GM12878 (cell line): ENCODE measurements around the gene STK17A. TPM values are rescaled to one million over a fixed set of nuclear protein-coding genes. Genes with fewer than 3 reads are reported as not detected.
"Not testable (repeated sequence)": the region's sequence is repeated elsewhere in the genome, so short reads cannot be mapped to it uniquely, and the experiment has no call there.

Source experiments
- ATAC-seq: fragments of 200-7000 bp; cut with Tn5 transposase; 3 replicates; pipeline ENCODE4 v1.9.1; 2020; ENCODE audit warnings: mild to moderate bottlenecking, moderate library complexity
- BruUV-seq: library from RNA; stranded (reverse); fragments of 400-500 nt; replicated peaks from 2 replicates; lab custom pipeline; 2021; lab: Mats Ljungman, UMichigan
- CTCF ChIA-PET: fragments of 300-600 bp; sonication (Branson Sonifier 250); formaldehyde crosslinking; extraction: SDS; loops from one replicate; lab custom pipeline; 2021; ENCODE audit warnings: inconsistent platforms; lab: Yijun Ruan, JAX
- POLR2A ChIA-PET: fragments of 350-600 bp; formaldehyde crosslinking; extraction: SDS; loops from one replicate; lab custom pipeline; 2021; ENCODE audit warnings: inconsistent platforms; lab: Charles Lee
- RAD21 ChIA-PET: fragments of 300-600 bp; sonication (Branson Sonifier 250); formaldehyde crosslinking; loops from one replicate; lab custom pipeline; 2023; ENCODE audit warnings: antibody characterized with exemption; ENCODE audit not compliant: unreplicated experiment; lab: Charles Lee
- SMC1A ChIA-PET: fragments of 300-600 bp; sonication (Branson Sonifier 250); formaldehyde crosslinking; loops from one replicate; lab custom pipeline; 2023; ENCODE audit not compliant: unreplicated experiment, uncharacterized antibody; lab: Charles Lee
- DNase-seq: peaks from one replicate; pipeline ENCODE4 v3.0.0-alpha.2; 2011; ENCODE audit warnings: low read depth, low spot score
- FAIRE-seq: peaks from 3 replicates; lab custom pipeline; 2011; peaks lifted over from hg19 to GRCh38; lab: Jason Lieb, UNC
- H2AFZ ChIP-seq: 2 replicates; pipeline ENCODE4 v1.6.0; 2011; ENCODE audit warnings: low read depth, low read length, control low read depth; ENCODE audit not compliant: control insufficient read depth
- H3K27ac ChIP-seq: 2 replicates; pipeline ENCODE4 v1.5.1; 2011; ENCODE audit warnings: control low read depth; ENCODE audit not compliant: control insufficient read depth, insufficient read depth
- H3K27me3 ChIP-seq, 2 experiments: replicated peaks in 1 of 2; 2 replicates each; pipeline versions ENCODE4 v1.6.0 to v1.6.1; 2011; ENCODE audit warnings: low read length in 1 of 2; ENCODE audit not compliant: control insufficient read depth in 2 of 2, insufficient read depth in 2 of 2
- H3K36me3 ChIP-seq, 2 experiments: 2 replicates each; pipeline ENCODE4 v1.5.1; 2011; ENCODE audit warnings: low read length in 1 of 2; ENCODE audit not compliant: control insufficient read depth in 2 of 2, insufficient read depth in 2 of 2
- H3K4me1 ChIP-seq: 2 replicates; pipeline ENCODE4 v1.6.1; 2011; ENCODE audit warnings: mild to moderate bottlenecking, low read length, moderate library complexity, mixed read lengths; ENCODE audit not compliant: control insufficient read depth, insufficient read depth
- H3K4me2 ChIP-seq: 2 replicates; pipeline ENCODE4 v1.6.0; 2011; ENCODE audit warnings: control low read depth; ENCODE audit not compliant: control insufficient read depth, insufficient read depth
- H3K4me3 ChIP-seq: fragments of 200-600 bp; sonication (generic); 2 replicates; pipeline ENCODE4 v1.5.1; 2016
- H3K79me2 ChIP-seq: 2 replicates; pipeline ENCODE4 v1.6.0; 2011; ENCODE audit warnings: low read length; ENCODE audit not compliant: control insufficient read depth, insufficient read depth
- H3K9ac ChIP-seq: 2 replicates; pipeline ENCODE4 v1.8.0; 2011; ENCODE audit warnings: low read length, control low read depth, mixed read lengths; ENCODE audit not compliant: control insufficient read depth, insufficient read depth
- H3K9me3 ChIP-seq: replicated peaks from 3 replicates; pipeline ENCODE4 v1.5.1; 2011; ENCODE audit warnings: mild to moderate bottlenecking, low read length; ENCODE audit not compliant: control insufficient read depth, insufficient read depth
- H4K20me1 ChIP-seq: 2 replicates; pipeline ENCODE4 v1.6.0; 2011; ENCODE audit not compliant: control insufficient read depth, insufficient read depth
- EZH2 ChIP-seq: IDR thresholded peaks from 2 replicates; pipeline ENCODE4 v1.6.1; 2012; ENCODE audit warnings: low read depth, mild to moderate bottlenecking, control low read depth, inconsistent platforms, low read length, borderline replicate concordance; ENCODE audit not compliant: control insufficient read depth
- POLR2AphosphoS5 ChIP-seq: IDR thresholded peaks from 2 replicates; pipeline ENCODE4 v1.6.1; 2011; ENCODE audit warnings: mild to moderate bottlenecking, low read length, inconsistent platforms
- POU2F2 ChIP-seq: IDR thresholded peaks from 3 replicates; pipeline ENCODE4 v1.6.1; 2011; ENCODE audit warnings: low read depth, mild to moderate bottlenecking, low read length, borderline replicate concordance
- RB1 ChIP-seq: fragments of 450-650 bp; formaldehyde crosslinking; IDR thresholded peaks from 2 replicates; pipeline ENCODE4 v1.6.1; 2017; ENCODE audit warnings: mild to moderate bottlenecking, borderline replicate concordance
- RBBP5 ChIP-seq: fragments of 200-600 bp; sonication (generic); conservative IDR thresholded peaks from 2 replicates; pipeline ENCODE4 v1.6.1; 2016
- SUPT20H ChIP-seq: IDR thresholded peaks from 2 replicates; pipeline ENCODE4 v1.6.1; 2011; ENCODE audit warnings: low read depth, mild to moderate bottlenecking, low read length, moderate library complexity, borderline replicate concordance; ENCODE audit not compliant: control insufficient read depth
- ZNF24 ChIP-seq: fragments of 450-650 bp; IDR thresholded peaks from 2 replicates; pipeline ENCODE4 v1.6.1; 2017; ENCODE audit warnings: antibody characterized with exemption, mild to moderate bottlenecking
- WGBS: methylation state at CpG from one replicate; pipeline ENCODE4 v1.1.6; 2016; ENCODE audit warnings: low lambda C conversion rate; ENCODE audit not compliant: insufficient replicate concordance, insufficient coverage; ENCODE audit errors: missing lambda C conversion rate; 5-methylcytosine and 5-hydroxymethylcytosine counted together
- in situ Hi-C: fragments of 300-500 bp; cut with MboI; formaldehyde crosslinking; loops from 9 replicates; pipeline ENCODE4 v1.14.3; 2018; ENCODE audit warnings: mixed read lengths
- intact Hi-C: fragments of 100-400 bp; cut with micrococcal nuclease; formaldehyde crosslinking; loops from one replicate; pipeline ENCODE4 v1.14.2; 2022; ENCODE audit not compliant: unreplicated experiment
- polyA plus RNA-seq, 11 experiments: library from polyadenylated mRNA; depleted of rRNA in 4 of 11; unstranded in 6 of 11; stranded (reverse) in 5 of 11; fragments of >200 nt; fragmentation: Nextera tagmentation in 4 of 11; fragmentation: Illumina TruSeq in 1 of 11; extraction: Ambion mirVana in 4 of 11; extraction: Trizol in 1 of 11; gene quantifications; 1 replicate in 1 of 11; 2 replicates in 10 of 11; pipeline versions ENCODE4 v1.2.1 to v1.2.3, GENCODE V29; 2011 to 2016; ENCODE audit warnings: inconsistent platforms in 2 of 11, missing spikeins in 2 of 11, low read depth in 1 of 11
- total RNA-seq, 4 experiments: library from RNA; depleted of rRNA in 3 of 4; stranded (reverse); fragments of >200 nt in 3 of 4; fragmentation: Illumina TruSeq in 1 of 4; extraction: Trizol in 1 of 4; gene quantifications; 2 replicates each; pipeline versions ENCODE4 v1.2.1 to v1.2.3, GENCODE V29; 2013 to 2021
- TF ChIP-seq, protein P1 (sequence below): IDR thresholded peaks from 2 replicates; pipeline ENCODE4 v1.6.1; 2011; ENCODE audit warnings: borderline replicate concordance, low read depth, mild to moderate bottlenecking, moderate library complexity, low read length; ENCODE audit not compliant: insufficient read depth, poor library complexity, severe bottlenecking
- TF ChIP-seq, protein P2 (sequence below): fragments of 450-650 bp; IDR thresholded peaks from 2 replicates; pipeline ENCODE4 v1.6.1; 2017; ENCODE audit warnings: mild to moderate bottlenecking
- TF ChIP-seq, protein P3 (sequence below): fragments of 450-650 bp; IDR thresholded peaks from 2 replicates; pipeline ENCODE4 v1.6.1; 2017; ENCODE audit warnings: low read depth, mild to moderate bottlenecking, moderate library complexity

Gene STK17A
- total and polyA plus RNA-seq, 10 of the 15 experiments (the other 5 are each of a cell fraction or from before 2014, with no cell fraction given) = 18.5 to 91.6 (median 70.8) TPM

DNA sequence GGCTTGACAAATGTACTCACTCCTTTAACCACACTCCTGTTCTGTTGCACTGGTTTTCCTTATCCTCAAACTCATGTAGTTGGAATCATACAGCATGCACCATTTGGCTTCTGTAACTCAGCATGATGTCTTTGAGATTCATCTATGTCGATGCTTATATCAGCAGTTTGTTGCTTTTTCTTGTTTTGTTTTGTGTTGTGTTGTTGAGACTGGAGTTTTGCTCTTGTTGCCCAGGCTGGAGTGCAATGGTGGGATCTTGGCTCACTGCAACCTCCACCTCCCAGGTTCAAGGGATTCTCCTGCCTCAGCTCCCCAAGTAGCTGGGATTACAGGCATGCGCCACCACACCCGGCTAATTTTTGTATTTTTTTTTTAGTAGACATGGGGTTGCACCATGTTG lies 44.9 kb downstream of the STK17A start:
- in situ Hi-C loops, DNase-seq, H3K9ac ChIP-seq, H3K27ac ChIP-seq, ATAC-seq, H3K4me3 ChIP-seq, BruUV-seq, H3K27me3 ChIP-seq, H3K4me2 ChIP-seq, H2AFZ ChIP-seq, H4K20me1 ChIP-seq, FAIRE-seq, H3K9me3 ChIP-seq: not testable (repeated sequence)
- H3K4me1 ChIP-seq = peaks cover 25% of the 10 kb centered on the region
- ChIA-PET SMC1A (interaction anchor here (1.3 to 10.9 kb wide), 8 partner anchors 9 to 72 kb away, joined by 5 to 146 read pairs (median 9); partner anchors contain the start of gene STK17A), POLR2A (interaction anchor here (1.1 kb wide), 1 partner anchor 10 kb away, joined by 7 read pairs; no protein-coding TSS in a partner anchor), RAD21 (interaction anchor here (1.4 to 4.5 kb wide), 3 partner anchors 45 to 73 kb away, joined by 4 to 23 read pairs (median 9); partner anchors contain the start of gene STK17A), CTCF (interaction anchor here (0.7 to 2.3 kb wide), 6 partner anchors 11 to 210 kb away, joined by 3 to 12 read pairs (median 3); partner anchors contain the start of gene STK17A)
- WGBS = 100% methylated on average over 3 of the region's 3 CpGs
- H3K79me2 ChIP-seq = peaks cover 37% of the 10 kb centered on the region
- peaks cover 5 to 24% of the 10 kb centered on the region in 2 experiments for H3K36me3 ChIP-seq
- intact Hi-C loops = loop anchor here (5.0 kb wide), 2 partner anchors 75 to 210 kb away; no protein-coding TSS in a partner anchor
- peak; percentile 42; the same call in 1 of the 2 replicates for TF ChIP-seq POLR2AphosphoS5

DNA sequence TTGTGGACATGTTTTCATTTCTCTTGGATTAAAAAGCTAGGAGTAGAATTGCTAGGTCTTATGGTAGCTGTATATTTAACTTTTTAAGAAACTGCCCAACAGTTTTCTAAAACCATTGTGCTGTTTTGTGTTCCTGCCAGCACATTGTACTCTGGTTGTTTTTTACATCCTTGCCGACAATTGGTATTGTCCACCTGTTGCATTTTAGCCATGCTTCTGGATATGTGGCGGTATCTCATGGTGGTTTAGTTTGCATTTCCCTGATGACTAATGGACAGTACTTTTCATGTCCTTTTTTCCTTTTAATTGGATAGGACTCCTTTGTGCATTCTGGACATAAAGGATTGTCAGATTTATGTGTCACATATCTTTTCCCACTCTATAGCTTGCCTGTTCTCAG lies 45.5 kb downstream of the STK17A start:
- no peaks in the 10 kb centered on the region for H3K27me3 ChIP-seq
- peaks cover 33% of the 10 kb centered on the region for H3K79me2 ChIP-seq
- in situ Hi-C loops (no loop called here), intact Hi-C loops (loop anchor here (5.0 kb wide), 2 partner anchors 74 to 209 kb away; no protein-coding TSS in a partner anchor)
- peaks cover 25% of the 10 kb centered on the region for H3K4me1 ChIP-seq
- RAD21 ChIA-PET = interaction anchor here (1.4 to 4.5 kb wide), 4 partner anchors 17 to 73 kb away, joined by 4 to 23 read pairs (median 8); partner anchors contain the start of gene STK17A
- SMC1A ChIA-PET = interaction anchor here (0.7 to 10.9 kb wide), 8 partner anchors 9 to 71 kb away, joined by 4 to 146 read pairs (median 9); partner anchors contain the start of gene STK17A
- POLR2A ChIA-PET = interaction anchor here (1.1 kb wide), 1 partner anchor 10 kb away, joined by 7 read pairs; no protein-coding TSS in a partner anchor
- no peak overlapping the region for H2AFZ ChIP-seq
- no peak overlapping the region for H3K27ac ChIP-seq
- H3K9ac ChIP-seq = no peak overlapping the region
- no peak for ATAC-seq
- DNase-seq = no peak
- FAIRE-seq = no peak
- no peaks in the 10 kb centered on the region; the same call in 1 of the 2 replicates for H4K20me1 ChIP-seq
- WGBS = 100% methylated on average over 2 of the region's 2 CpGs
- no peak overlapping the region for H3K4me2 ChIP-seq
- BruUV-seq = no TSS peak
- no peak overlapping the region for H3K4me3 ChIP-seq
- no peaks in the 10 kb centered on the region for H3K9me3 ChIP-seq
- peaks cover 5 to 28% of the 10 kb centered on the region in 2 experiments for H3K36me3 ChIP-seq
- CTCF ChIA-PET = interaction anchor here (0.6 to 2.3 kb wide), 10 partner anchors 11 to 1925 kb away, joined by 3 to 12 read pairs (median 3); partner anchors contain the start of gene STK17A
- TF ChIP-seq, protein P1, sequence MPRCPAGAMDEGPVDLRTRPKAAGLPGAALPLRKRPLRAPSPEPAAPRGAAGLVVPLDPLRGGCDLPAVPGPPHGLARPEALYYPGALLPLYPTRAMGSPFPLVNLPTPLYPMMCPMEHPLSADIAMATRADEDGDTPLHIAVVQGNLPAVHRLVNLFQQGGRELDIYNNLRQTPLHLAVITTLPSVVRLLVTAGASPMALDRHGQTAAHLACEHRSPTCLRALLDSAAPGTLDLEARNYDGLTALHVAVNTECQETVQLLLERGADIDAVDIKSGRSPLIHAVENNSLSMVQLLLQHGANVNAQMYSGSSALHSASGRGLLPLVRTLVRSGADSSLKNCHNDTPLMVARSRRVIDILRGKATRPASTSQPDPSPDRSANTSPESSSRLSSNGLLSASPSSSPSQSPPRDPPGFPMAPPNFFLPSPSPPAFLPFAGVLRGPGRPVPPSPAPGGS = no peak
- TF ChIP-seq SUPT20H = no peak
- TF ChIP-seq, protein P2, sequence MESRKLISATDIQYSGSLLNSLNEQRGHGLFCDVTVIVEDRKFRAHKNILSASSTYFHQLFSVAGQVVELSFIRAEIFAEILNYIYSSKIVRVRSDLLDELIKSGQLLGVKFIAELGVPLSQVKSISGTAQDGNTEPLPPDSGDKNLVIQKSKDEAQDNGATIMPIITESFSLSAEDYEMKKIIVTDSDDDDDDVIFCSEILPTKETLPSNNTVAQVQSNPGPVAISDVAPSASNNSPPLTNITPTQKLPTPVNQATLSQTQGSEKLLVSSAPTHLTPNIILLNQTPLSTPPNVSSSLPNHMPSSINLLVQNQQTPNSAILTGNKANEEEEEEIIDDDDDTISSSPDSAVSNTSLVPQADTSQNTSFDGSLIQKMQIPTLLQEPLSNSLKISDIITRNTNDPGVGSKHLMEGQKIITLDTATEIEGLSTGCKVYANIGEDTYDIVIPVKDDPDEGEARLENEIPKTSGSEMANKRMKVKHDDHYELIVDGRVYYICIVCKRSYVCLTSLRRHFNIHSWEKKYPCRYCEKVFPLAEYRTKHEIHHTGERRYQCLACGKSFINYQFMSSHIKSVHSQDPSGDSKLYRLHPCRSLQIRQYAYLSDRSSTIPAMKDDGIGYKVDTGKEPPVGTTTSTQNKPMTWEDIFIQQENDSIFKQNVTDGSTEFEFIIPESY = no peak
- no peak for TF ChIP-seq ZNF24
- TF ChIP-seq EZH2 = no peak
- TF ChIP-seq POU2F2 = no peak
- TF ChIP-seq RBBP5 = no peak
- no peak for TF ChIP-seq RB1
- TF ChIP-seq, protein P3, sequence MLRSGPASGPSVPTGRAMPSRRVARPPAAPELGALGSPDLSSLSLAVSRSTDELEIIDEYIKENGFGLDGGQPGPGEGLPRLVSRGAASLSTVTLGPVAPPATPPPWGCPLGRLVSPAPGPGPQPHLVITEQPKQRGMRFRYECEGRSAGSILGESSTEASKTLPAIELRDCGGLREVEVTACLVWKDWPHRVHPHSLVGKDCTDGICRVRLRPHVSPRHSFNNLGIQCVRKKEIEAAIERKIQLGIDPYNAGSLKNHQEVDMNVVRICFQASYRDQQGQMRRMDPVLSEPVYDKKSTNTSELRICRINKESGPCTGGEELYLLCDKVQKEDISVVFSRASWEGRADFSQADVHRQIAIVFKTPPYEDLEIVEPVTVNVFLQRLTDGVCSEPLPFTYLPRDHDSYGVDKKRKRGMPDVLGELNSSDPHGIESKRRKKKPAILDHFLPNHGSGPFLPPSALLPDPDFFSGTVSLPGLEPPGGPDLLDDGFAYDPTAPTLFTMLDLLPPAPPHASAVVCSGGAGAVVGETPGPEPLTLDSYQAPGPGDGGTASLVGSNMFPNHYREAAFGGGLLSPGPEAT = no peak
